Vagina (tissue), 2 donors: ENCODE measurements around the gene PROM2.

Experiments used
- CTCF ChIP-seq, 3 experiments: fragments of 450-650 bp in 2 of 3; fragments of 200-600 bp in 1 of 3; sonication (generic) in 1 of 3; IDR thresholded peaks; one replicate each; pipeline ENCODE4 v1.5.1; 2017 to 2019; ENCODE audit warnings: antibody characterized with exemption in 3 of 3, mild to moderate bottlenecking in 2 of 3, moderate library complexity in 2 of 3
- POLR2A ChIP-seq, 2 donors: fragments of 450-650 bp; IDR thresholded peaks; one replicate each; pipeline ENCODE4 v1.6.1; 2017; ENCODE audit warnings: antibody characterized with exemption in 2 of 2, mild to moderate bottlenecking in 2 of 2, moderate library complexity in 2 of 2
- POLR2AphosphoS5 ChIP-seq, 2 donors: sonication (generic); formaldehyde crosslinking; IDR thresholded peaks; one replicate each; pipeline ENCODE4 v1.9.0; 2017; ENCODE audit warnings: antibody characterized with exemption in 2 of 2, mild to moderate bottlenecking in 2 of 2, low read depth in 1 of 2; ENCODE audit not compliant: insufficient read depth in 1 of 2

- no peak for TF ChIP-seq CTCF (IDR thresholded peaks at IDR 0.05)
- no peak for TF ChIP-seq POLR2A (IDR thresholded peaks at IDR 0.05)
- peak in 1 of 2 donors; percentile 27 for TF ChIP-seq POLR2AphosphoS5 (IDR thresholded peaks at IDR 0.05; ENCODE audit: insufficient read depth in 1 of 2, low read depth in 1 of 2)
Measured at GRCh38 chr2:95278051-95278471, 3.8 kb downstream of the PROM2 start.
